K562 (cell line): ENCODE measurements around the gene SH2D4B. TPM values are rescaled to one million over a fixed set of nuclear protein-coding genes. Genes with fewer than 3 reads are reported as not detected.

Source experiments
- ATAC-seq: fragments of 200-7000 bp; cut with Tn5 transposase; 3 replicates; pipeline ENCODE4 v1.9.1; 2020; ENCODE audit warnings: moderate library complexity
- BruUV-seq: library from RNA; stranded (reverse); fragments of 400-500 nt; replicated peaks from 2 replicates; lab custom pipeline; 2021; lab: Mats Ljungman, UMichigan
- CTCF ChIA-PET: fragments of 300-600 bp; formaldehyde crosslinking; extraction: SDS; loops from one replicate; lab custom pipeline; 2021; ENCODE audit warnings: low intra/inter-chr PET ratio; lab: Yijun Ruan, JAX
- POLR2A ChIA-PET: fragments of 300-600, 350-650 bp; sonication (Branson Sonifier 250); formaldehyde crosslinking; extraction: SDS; loops from one replicate; lab custom pipeline; 2021; ENCODE audit warnings: antibody characterized with exemption, inconsistent platforms; lab: Yijun Ruan, JAX
- DNase-seq, 4 experiments: peaks; one replicate each; pipeline versions ENCODE4 v3.0.0 to v3.0.0-alpha.2; 2011 to 2018; ENCODE audit warnings: low spot score in 3 of 4, mixed read lengths in 3 of 4; ENCODE audit errors: extremely low read depth in 1 of 4
- FAIRE-seq: peaks from 2 replicates; lab custom pipeline; 2011; peaks lifted over from hg19 to GRCh38; lab: Jason Lieb, UNC
- H2AFZ ChIP-seq: 2 replicates; pipeline ENCODE4 v1.6.0; 2011; ENCODE audit warnings: low read depth, low read length, control low read depth, inconsistent platforms
- H3K27ac ChIP-seq: fragments of 200-600 bp; 3 replicates; pipeline ENCODE4 v1.8.0; 2011; ENCODE audit warnings: low read depth, mild to moderate bottlenecking, control low read depth, inconsistent platforms, low read length, moderate library complexity, mixed read lengths; ENCODE audit errors: extremely low read depth
- H3K27me3 ChIP-seq, 2 experiments: fragments of 300-600 bp in 1 of 2; 2 replicates in 1 of 2; 3 replicates in 1 of 2; pipeline versions ENCODE4 v1.6.0 to v1.8.0; 2011; ENCODE audit warnings: inconsistent platforms in 2 of 2, low read length in 2 of 2, mild to moderate bottlenecking in 1 of 2, mixed read lengths in 1 of 2, moderate library complexity in 1 of 2; ENCODE audit not compliant: control insufficient read depth in 2 of 2, insufficient read depth in 2 of 2
- H3K36me3 ChIP-seq: fragments of 300-600 bp; 3 replicates; pipeline ENCODE4 v1.8.0; 2011; ENCODE audit warnings: mild to moderate bottlenecking, low read length, inconsistent platforms; ENCODE audit not compliant: control insufficient read depth, insufficient read depth
- H3K4me1 ChIP-seq, 2 experiments: fragments of 200-600 bp in 1 of 2; replicated peaks in 1 of 2; 2 replicates in 1 of 2; 3 replicates in 1 of 2; pipeline versions ENCODE4 v1.5.1 to v1.8.0; 2011; ENCODE audit warnings: inconsistent platforms in 2 of 2, low read length in 2 of 2, mild to moderate bottlenecking in 1 of 2, mixed read lengths in 1 of 2, moderate library complexity in 1 of 2; ENCODE audit not compliant: control insufficient read depth in 2 of 2, insufficient read depth in 2 of 2
- H3K4me2 ChIP-seq: 2 replicates; pipeline ENCODE4 v1.6.1; 2011; ENCODE audit warnings: low read length, control low read depth, inconsistent platforms, mixed read lengths; ENCODE audit not compliant: insufficient read depth
- H3K4me3 ChIP-seq: fragments of 200-600 bp; sonication (generic), shearing (Covaris generic); 2 replicates; pipeline ENCODE4 v1.5.1; 2016; ENCODE audit warnings: control low read depth, inconsistent platforms
- H3K79me2 ChIP-seq: fragments of 200-600 bp; 3 replicates; pipeline ENCODE4 v1.8.0; 2011; ENCODE audit warnings: low read length, inconsistent platforms; ENCODE audit not compliant: control insufficient read depth, insufficient read depth
- H3K9ac ChIP-seq, 2 experiments: 2 replicates each; pipeline versions ENCODE4 v1.6.0 to v1.6.1; 2011; ENCODE audit warnings: low read depth in 2 of 2, low read length in 2 of 2, control low read depth in 1 of 2, inconsistent platforms in 1 of 2, mild to moderate bottlenecking in 1 of 2, mixed read lengths in 1 of 2; ENCODE audit not compliant: insufficient read depth in 1 of 2
- H3K9me1 ChIP-seq: one replicate; pipeline ENCODE4 v1.6.0; 2011; ENCODE audit warnings: inconsistent platforms, mild to moderate bottlenecking, low read length, moderate library complexity; ENCODE audit not compliant: control insufficient read depth, insufficient read depth
- H3K9me3 ChIP-seq: replicated peaks from 2 replicates; pipeline ENCODE4 v1.5.1; 2011; ENCODE audit warnings: low read depth, low read length, inconsistent platforms; ENCODE audit not compliant: control insufficient read depth, insufficient read depth
- H4K20me1 ChIP-seq: replicated peaks from 2 replicates; pipeline ENCODE4 v1.6.1; 2011; ENCODE audit warnings: low read length, inconsistent platforms, mixed read lengths; ENCODE audit not compliant: control insufficient read depth, insufficient read depth
- ATF1 ChIP-seq, 2 experiments: fragments of 450-650 bp in 1 of 2; IDR thresholded peaks; 2 replicates each; pipeline ENCODE4 v1.6.1; 2016; ENCODE audit warnings: missing compliant biosample characterization in 1 of 2, missing genetic modification characterization in 1 of 2
- DNMT1 ChIP-seq: fragments of 450-650 bp; IDR thresholded peaks from 2 replicates; pipeline ENCODE4 v1.6.1; 2016; ENCODE audit warnings: antibody characterized with exemption, mild to moderate bottlenecking
- NEUROD1 ChIP-seq: fragments of 150-350 bp; IDR thresholded peaks from 2 replicates; pipeline ENCODE4 v1.6.1; 2014; ENCODE audit warnings: borderline replicate concordance, low read length, low read depth; ENCODE audit not compliant: partially characterized antibody
- NFIX ChIP-seq: fragments of 250-450 bp; sonication (Bioruptor Pico); IDR thresholded peaks from 2 replicates; pipeline ENCODE4 v1.4.0; 2020; ENCODE audit warnings: low read depth, mild to moderate bottlenecking, moderate library complexity
- RBM34 ChIP-seq: fragments of 200-400 bp; formaldehyde crosslinking; IDR thresholded peaks from 2 replicates; pipeline ENCODE4 v1.6.1; 2018; ENCODE audit warnings: low read length, borderline replicate concordance; ENCODE audit not compliant: insufficient read depth
- SRSF7 ChIP-seq: fragments of 200-400 bp; formaldehyde crosslinking; optimal IDR thresholded peaks from 2 replicates; pipeline ENCODE3; 2017; ENCODE audit warnings: mild to moderate bottlenecking, low read depth, low read length
- ZKSCAN8 ChIP-seq: fragments of 200-800 bp; sonication (Bioruptor generic); IDR thresholded peaks from 2 replicates; pipeline ENCODE4 v1.6.1; 2016; ENCODE audit warnings: missing genetic modification characterization, missing compliant biosample characterization
- WGBS: fragments of 100-300 bp; shearing (Covaris generic); methylation state at CpG from one replicate; pipeline ENCODE4 v1.1.6; 2016; ENCODE audit warnings: low coverage, mixed read lengths; ENCODE audit not compliant: insufficient coverage; ENCODE audit errors: missing lambda C conversion rate; 5-methylcytosine and 5-hydroxymethylcytosine counted together
- in situ Hi-C: fragments of 300-500 bp; cut with MboI; formaldehyde crosslinking; loops from 4 replicates; pipeline ENCODE4 v1.15.0; 2018; ENCODE audit warnings: inconsistent platforms, mixed read lengths
- intact Hi-C: fragments of 100-400 bp; cut with micrococcal nuclease; formaldehyde crosslinking; loops from 2 replicates; pipeline ENCODE4 v1.14.2; 2022
- polyA plus RNA-seq, 8 experiments: library from polyadenylated mRNA; depleted of rRNA in 4 of 8; stranded (reverse) in 5 of 8; unstranded in 3 of 8; fragments of >200 nt; fragmentation: Nextera tagmentation in 2 of 8; fragmentation: Illumina TruSeq in 1 of 8; extraction: Ambion mirVana in 2 of 8; extraction: Trizol in 1 of 8; gene quantifications; 2 replicates each; pipeline versions ENCODE4 v1.2.1 to v1.2.3, GENCODE V29; 2011 to 2014; ENCODE audit warnings: inconsistent platforms in 1 of 8, missing spikeins in 1 of 8
- total RNA-seq, 7 experiments: library from RNA; depleted of rRNA in 6 of 7; stranded (reverse); fragments of >200 nt in 6 of 7; fragmentation: Illumina TruSeq in 2 of 7; extraction: Trizol in 2 of 7; gene quantifications; 2 replicates each; pipeline versions ENCODE4 v1.2.1 to v1.2.3, GENCODE V29; 2011 to 2021; ENCODE audit warnings: low replicate concordance in 1 of 7
- TF ChIP-seq, protein P1 (sequence below): fragments of 450-650 bp; IDR thresholded peaks from 2 replicates; pipeline ENCODE4 v1.7.1; 2018; ENCODE audit warnings: mild to moderate bottlenecking, low read depth; ENCODE audit not compliant: partially characterized antibody
- TF ChIP-seq, protein P2 (sequence below): fragments of 450-650 bp; IDR thresholded peaks from 2 replicates; pipeline ENCODE4 v1.6.1; 2017; ENCODE audit warnings: antibody characterized with exemption
- TF ChIP-seq, protein P3 (sequence below): sonication (generic); formaldehyde crosslinking; IDR thresholded peaks from 2 replicates; pipeline ENCODE4 v1.8.1; 2023; ENCODE audit warnings: missing genetic modification reagents, mild to moderate bottlenecking, borderline replicate concordance

Gene SH2D4B
- total and polyA plus RNA-seq, 9 of the 15 experiments (the other 6 are each of a cell fraction or from before 2014, with no cell fraction given) = 0.03 to 0.14 (median 0.04) TPM; not detected in 4

DNA sequence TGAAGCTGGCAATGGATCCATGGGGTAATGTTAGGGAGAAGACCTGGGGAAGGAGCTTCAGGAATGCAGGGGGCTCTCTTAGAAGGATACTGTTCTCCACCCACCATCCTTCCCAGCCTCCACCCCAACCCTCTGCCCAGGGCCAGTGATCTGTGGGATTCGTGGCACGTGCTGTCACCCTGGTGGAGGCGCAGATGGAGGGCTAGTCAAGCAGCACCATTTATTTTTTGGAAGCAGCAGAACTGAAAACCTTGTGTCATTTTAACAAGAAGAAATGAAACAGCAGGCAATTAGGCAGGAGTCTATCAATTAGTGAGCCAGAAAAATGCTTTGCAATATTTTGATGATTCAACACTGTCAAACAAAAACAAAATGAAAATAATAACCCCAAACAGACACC is 155.9 kb downstream of the SH2D4B start:
- H3K9me1 ChIP-seq = no peaks in the 10 kb centered on the region
- H3K27ac ChIP-seq = no peak overlapping the region
- POLR2A ChIA-PET = no interaction called here
- H3K9ac ChIP-seq = no peak overlapping the region
- 4% methylated on average over 3 of the region's 3 CpGs for WGBS
- ATAC-seq = no peak
- TF ChIP-seq NFIX (CRISPR knock-in tag) = no peak
- TF ChIP-seq, protein P1, sequence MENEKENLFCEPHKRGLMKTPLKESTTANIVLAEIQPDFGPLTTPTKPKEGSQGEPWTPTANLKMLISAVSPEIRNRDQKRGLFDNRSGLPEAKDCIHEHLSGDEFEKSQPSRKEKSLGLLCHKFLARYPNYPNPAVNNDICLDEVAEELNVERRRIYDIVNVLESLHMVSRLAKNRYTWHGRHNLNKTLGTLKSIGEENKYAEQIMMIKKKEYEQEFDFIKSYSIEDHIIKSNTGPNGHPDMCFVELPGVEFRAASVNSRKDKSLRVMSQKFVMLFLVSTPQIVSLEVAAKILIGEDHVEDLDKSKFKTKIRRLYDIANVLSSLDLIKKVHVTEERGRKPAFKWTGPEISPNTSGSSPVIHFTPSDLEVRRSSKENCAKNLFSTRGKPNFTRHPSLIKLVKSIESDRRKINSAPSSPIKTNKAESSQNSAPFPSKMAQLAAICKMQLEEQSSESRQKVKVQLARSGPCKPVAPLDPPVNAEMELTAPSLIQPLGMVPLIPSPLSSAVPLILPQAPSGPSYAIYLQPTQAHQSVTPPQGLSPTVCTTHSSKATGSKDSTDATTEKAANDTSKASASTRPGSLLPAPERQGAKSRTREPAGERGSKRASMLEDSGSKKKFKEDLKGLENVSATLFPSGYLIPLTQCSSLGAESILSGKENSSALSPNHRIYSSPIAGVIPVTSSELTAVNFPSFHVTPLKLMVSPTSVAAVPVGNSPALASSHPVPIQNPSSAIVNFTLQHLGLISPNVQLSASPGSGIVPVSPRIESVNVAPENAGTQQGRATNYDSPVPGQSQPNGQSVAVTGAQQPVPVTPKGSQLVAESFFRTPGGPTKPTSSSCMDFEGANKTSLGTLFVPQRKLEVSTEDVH = no peak
- TF ChIP-seq, protein P2, sequence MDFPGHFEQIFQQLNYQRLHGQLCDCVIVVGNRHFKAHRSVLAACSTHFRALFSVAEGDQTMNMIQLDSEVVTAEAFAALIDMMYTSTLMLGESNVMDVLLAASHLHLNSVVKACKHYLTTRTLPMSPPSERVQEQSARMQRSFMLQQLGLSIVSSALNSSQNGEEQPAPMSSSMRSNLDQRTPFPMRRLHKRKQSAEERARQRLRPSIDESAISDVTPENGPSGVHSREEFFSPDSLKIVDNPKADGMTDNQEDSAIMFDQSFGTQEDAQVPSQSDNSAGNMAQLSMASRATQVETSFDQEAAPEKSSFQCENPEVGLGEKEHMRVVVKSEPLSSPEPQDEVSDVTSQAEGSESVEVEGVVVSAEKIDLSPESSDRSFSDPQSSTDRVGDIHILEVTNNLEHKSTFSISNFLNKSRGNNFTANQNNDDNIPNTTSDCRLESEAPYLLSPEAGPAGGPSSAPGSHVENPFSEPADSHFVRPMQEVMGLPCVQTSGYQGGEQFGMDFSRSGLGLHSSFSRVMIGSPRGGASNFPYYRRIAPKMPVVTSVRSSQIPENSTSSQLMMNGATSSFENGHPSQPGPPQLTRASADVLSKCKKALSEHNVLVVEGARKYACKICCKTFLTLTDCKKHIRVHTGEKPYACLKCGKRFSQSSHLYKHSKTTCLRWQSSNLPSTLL = no peak
- no peak for TF ChIP-seq SRSF7
- TF ChIP-seq, protein P3, sequence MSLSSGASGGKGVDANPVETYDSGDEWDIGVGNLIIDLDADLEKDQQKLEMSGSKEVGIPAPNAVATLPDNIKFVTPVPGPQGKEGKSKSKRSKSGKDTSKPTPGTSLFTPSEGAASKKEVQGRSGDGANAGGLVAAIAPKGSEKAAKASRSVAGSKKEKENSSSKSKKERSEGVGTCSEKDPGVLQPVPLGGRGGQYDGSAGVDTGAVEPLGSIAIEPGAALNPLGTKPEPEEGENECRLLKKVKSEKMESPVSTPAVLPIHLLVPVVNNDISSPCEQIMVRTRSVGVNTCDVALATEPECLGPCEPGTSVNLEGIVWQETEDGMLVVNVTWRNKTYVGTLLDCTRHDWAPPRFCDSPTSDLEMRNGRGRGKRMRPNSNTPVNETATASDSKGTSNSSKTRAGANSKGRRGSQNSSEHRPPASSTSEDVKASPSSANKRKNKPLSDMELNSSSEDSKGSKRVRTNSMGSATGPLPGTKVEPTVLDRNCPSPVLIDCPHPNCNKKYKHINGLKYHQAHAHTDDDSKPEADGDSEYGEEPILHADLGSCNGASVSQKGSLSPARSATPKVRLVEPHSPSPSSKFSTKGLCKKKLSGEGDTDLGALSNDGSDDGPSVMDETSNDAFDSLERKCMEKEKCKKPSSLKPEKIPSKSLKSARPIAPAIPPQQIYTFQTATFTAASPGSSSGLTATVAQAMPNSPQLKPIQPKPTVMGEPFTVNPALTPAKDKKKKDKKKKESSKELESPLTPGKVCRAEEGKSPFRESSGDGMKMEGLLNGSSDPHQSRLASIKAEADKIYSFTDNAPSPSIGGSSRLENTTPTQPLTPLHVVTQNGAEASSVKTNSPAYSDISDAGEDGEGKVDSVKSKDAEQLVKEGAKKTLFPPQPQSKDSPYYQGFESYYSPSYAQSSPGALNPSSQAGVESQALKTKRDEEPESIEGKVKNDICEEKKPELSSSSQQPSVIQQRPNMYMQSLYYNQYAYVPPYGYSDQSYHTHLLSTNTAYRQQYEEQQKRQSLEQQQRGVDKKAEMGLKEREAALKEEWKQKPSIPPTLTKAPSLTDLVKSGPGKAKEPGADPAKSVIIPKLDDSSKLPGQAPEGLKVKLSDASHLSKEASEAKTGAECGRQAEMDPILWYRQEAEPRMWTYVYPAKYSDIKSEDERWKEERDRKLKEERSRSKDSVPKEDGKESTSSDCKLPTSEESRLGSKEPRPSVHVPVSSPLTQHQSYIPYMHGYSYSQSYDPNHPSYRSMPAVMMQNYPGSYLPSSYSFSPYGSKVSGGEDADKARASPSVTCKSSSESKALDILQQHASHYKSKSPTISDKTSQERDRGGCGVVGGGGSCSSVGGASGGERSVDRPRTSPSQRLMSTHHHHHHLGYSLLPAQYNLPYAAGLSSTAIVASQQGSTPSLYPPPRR (CRISPR knock-in tag) = no peak
- no peak for TF ChIP-seq NEUROD1
- no peak for TF ChIP-seq ZKSCAN8 (CRISPR knock-in tag)
- no peak for TF ChIP-seq ATF1 (CRISPR knock-in tag; IDR thresholded peaks at IDR 0.05)
- TF ChIP-seq ATF1 (tag; IDR thresholded peaks at IDR 0.05) = no peak
- TF ChIP-seq DNMT1 = no peak
- no peak for TF ChIP-seq RBM34
- TF ChIP-seq, all 486 proteins: peak for 0
- H3K79me2 ChIP-seq = no peaks in the 10 kb centered on the region
- H3K27me3 ChIP-seq = peaks cover 0 to 38% of the 10 kb centered on the region in 2 experiments; a peak in 4 of 5 replicates
- no peaks in the 10 kb centered on the region for H3K4me1 ChIP-seq
- H3K9me3 ChIP-seq = no peaks in the 10 kb centered on the region
- no peaks in the 10 kb centered on the region for H4K20me1 ChIP-seq
- no peak overlapping the region for H2AFZ ChIP-seq
- H3K4me3 ChIP-seq = no peak overlapping the region
- no peak overlapping the region for H3K4me2 ChIP-seq
- DNase-seq (no peak), FAIRE-seq (no peak)
- intact Hi-C loops = no loop called here
- in situ Hi-C loops = loop anchor here (10.0 kb wide), 1 partner anchor 231 kb away; no protein-coding TSS in a partner anchor
- no peaks in the 10 kb centered on the region for H3K36me3 ChIP-seq
- BruUV-seq = no TSS peak
- CTCF ChIA-PET = no interaction called here
